ENCODE measurements around the gene COX14.

The COX14 gene

DNA sequence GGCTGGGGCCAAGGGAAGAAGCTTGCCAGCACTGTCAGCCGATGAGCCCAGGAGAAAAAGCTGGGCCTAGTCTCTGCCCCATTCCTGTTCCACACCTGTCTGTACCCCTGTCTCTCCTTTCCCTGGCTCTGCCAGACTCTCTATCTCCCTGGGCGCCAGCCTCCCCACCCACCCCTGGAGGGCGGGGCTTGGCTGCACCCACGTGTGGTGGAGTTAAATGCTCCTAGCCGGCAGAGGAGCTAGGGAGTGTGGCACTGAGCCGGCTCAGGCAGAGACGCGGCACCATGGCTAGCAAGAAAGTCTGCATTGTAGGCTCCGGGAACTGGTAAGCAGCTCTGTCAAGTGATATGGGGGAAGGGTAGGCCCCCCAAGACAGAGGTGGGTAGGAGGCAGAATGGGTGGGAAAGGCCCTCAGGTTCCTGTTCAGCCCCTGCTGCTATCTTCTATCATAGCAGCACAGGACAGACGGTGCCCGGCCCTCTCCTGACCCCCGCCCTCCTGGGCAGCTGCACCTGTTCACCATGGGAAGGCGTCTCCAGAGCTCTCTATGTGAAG, 8.2 kb upstream of the COX14 start, which contains the start of gene GPD1:
TSS of gene GPD1 (plus strand) at position 242 of the 555 bp plus-strand sequence. CDS start at position 285, 43 bp downstream.
- Histone ChIP-seq H3K79me2 (ENCODE audit: insufficient read depth, low read length) (no peaks in the 10 kb centered on the region), H3K4me3 (ENCODE audit: low read length, poor library complexity, severe bottlenecking) (no peak within 1 kb of the TSS), H2AFZ (ENCODE audit: low read length) (no peak within 1 kb of the TSS), H3K9ac (ENCODE audit: low read depth, low read length, poor library complexity, severe bottlenecking) (no peak within 1 kb of the TSS), H3K9me3 (ENCODE audit: insufficient read depth, low read depth, low read length) (no peaks in the 10 kb centered on the region), H3K4me2 (ENCODE audit: low read depth, low read length, poor library complexity, severe bottlenecking) (no peak within 1 kb of the TSS), H4K20me1 (ENCODE audit: insufficient read depth, low read length, poor library complexity, severe bottlenecking) (no peaks in the 10 kb centered on the region), H3K9me2 (replicated peaks; ENCODE audit: low read depth, low read length) (no peaks in the 10 kb centered on the region), H3F3A (ENCODE audit: low read depth) (no peaks in the 10 kb centered on the region), H3K4me1 (ENCODE audit: insufficient read depth, low read length, poor library complexity, severe bottlenecking) (no peaks in the 10 kb centered on the region), H3K27me3 (ENCODE audit: insufficient read depth, low read length, poor library complexity, severe bottlenecking) (no peaks in the 10 kb centered on the region), H3K36me3 (ENCODE audit: insufficient read depth, low read length) (peaks cover 23% of the 10 kb centered on the region; the same call in 1 of the 2 replicates)
- TF ChIP-seq EZH2phosphoT487 (IDR thresholded peaks at IDR 0.05; ENCODE audit: borderline replicate concordance) (no peak), CTCF (conservative IDR thresholded peaks at IDR 0.05; ENCODE audit: low read length) (no peak)

GRCh38 chr12:50104417-50105366, 7.3 kb upstream of the COX14 start:
- peaks cover 15% of the 10 kb centered on the region; the same call in 1 of the 2 replicates for H3K36me3 ChIP-seq (ENCODE audit: insufficient read depth, low read length)
- H3K9ac ChIP-seq (ENCODE audit: low read depth, low read length, poor library complexity, severe bottlenecking): no peak overlapping the region
- no peak overlapping the region for H2AFZ ChIP-seq (ENCODE audit: low read length)
- no peaks in the 10 kb centered on the region for H3F3A ChIP-seq (ENCODE audit: low read depth)
- no peak overlapping the region for H3K4me2 ChIP-seq (ENCODE audit: low read depth, low read length, poor library complexity, severe bottlenecking)
- H3K27me3 ChIP-seq (ENCODE audit: insufficient read depth, low read length, poor library complexity, severe bottlenecking): no peaks in the 10 kb centered on the region
- no peak overlapping the region for H3K4me3 ChIP-seq (ENCODE audit: low read length, poor library complexity, severe bottlenecking)
- H3K4me1 ChIP-seq (ENCODE audit: insufficient read depth, low read length, poor library complexity, severe bottlenecking): no peaks in the 10 kb centered on the region
- H3K9me3 ChIP-seq (ENCODE audit: insufficient read depth, low read depth, low read length): no peaks in the 10 kb centered on the region
- no peaks in the 10 kb centered on the region for H3K9me2 ChIP-seq (replicated peaks; ENCODE audit: low read depth, low read length)
- TF ChIP-seq CTCF (conservative IDR thresholded peaks at IDR 0.05; ENCODE audit: low read length): no peak
- no peak for TF ChIP-seq EZH2phosphoT487 (IDR thresholded peaks at IDR 0.05; ENCODE audit: borderline replicate concordance)
- H4K20me1 ChIP-seq (ENCODE audit: insufficient read depth, low read length, poor library complexity, severe bottlenecking): no peaks in the 10 kb centered on the region
- no peaks in the 10 kb centered on the region for H3K79me2 ChIP-seq (ENCODE audit: insufficient read depth, low read length)

DNA sequence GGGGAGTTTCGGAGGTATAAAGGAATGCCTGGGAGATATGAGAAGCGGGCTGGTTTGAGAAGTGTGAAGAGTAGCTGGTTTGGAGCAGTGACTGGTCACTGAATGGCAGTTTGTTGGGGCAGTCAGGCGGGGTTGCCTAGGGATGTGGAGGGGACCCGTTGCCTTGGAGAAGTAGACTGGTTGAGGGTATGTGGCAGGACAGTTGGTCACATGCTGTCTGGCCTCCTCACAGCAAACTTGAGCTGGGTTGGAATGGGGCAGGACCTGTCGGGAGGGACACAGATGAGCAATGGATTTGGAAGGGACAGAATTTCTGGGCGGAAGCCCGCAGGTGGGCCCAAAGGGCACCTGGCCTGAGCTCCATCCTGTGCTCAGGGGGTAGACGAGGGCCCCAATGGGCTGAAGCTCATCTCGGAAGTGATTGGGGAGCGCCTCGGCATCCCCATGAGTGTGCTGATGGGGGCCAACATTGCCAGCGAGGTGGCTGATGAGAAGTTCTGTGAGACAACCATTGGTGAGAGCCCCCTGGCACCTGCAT, 6.1 kb upstream of the COX14 start:
- Histone ChIP-seq H3K36me3 (ENCODE audit: insufficient read depth, low read length) (peaks cover 5% of the 10 kb centered on the region; the same call in 1 of the 2 replicates), H3K79me2 (ENCODE audit: insufficient read depth, low read length) (no peaks in the 10 kb centered on the region), H3K4me2 (ENCODE audit: low read depth, low read length, poor library complexity, severe bottlenecking) (no peak overlapping the region), H3K9me2 (replicated peaks; ENCODE audit: low read depth, low read length) (no peaks in the 10 kb centered on the region), H3K9me3 (ENCODE audit: insufficient read depth, low read depth, low read length) (no peaks in the 10 kb centered on the region), H3K4me1 (ENCODE audit: insufficient read depth, low read length, poor library complexity, severe bottlenecking) (peaks cover 10% of the 10 kb centered on the region), H3K9ac (ENCODE audit: low read depth, low read length, poor library complexity, severe bottlenecking) (no peak overlapping the region), H4K20me1 (ENCODE audit: insufficient read depth, low read length, poor library complexity, severe bottlenecking) (no peaks in the 10 kb centered on the region), H3K4me3 (ENCODE audit: low read length, poor library complexity, severe bottlenecking) (no peak overlapping the region), H2AFZ (ENCODE audit: low read length) (no peak overlapping the region), H3K27me3 (ENCODE audit: insufficient read depth, low read length, poor library complexity, severe bottlenecking) (no peaks in the 10 kb centered on the region), H3F3A (ENCODE audit: low read depth) (no peaks in the 10 kb centered on the region)
- TF ChIP-seq CTCF (conservative IDR thresholded peaks at IDR 0.05; ENCODE audit: low read length) (no peak), EZH2phosphoT487 (IDR thresholded peaks at IDR 0.05; ENCODE audit: borderline replicate concordance) (no peak)
